HEK293 (cell line): ENCODE results near the gene LRRFIP1.

Source experiments
- CTCF ChIA-PET: fragments of 350-600 bp; formaldehyde crosslinking; extraction: SDS; loops from one replicate; lab custom pipeline; 2021; ENCODE audit warnings: antibody characterized with exemption; lab: Yijun Ruan, JAX
- POLR2A ChIA-PET: fragments of 300-600 bp; formaldehyde crosslinking; extraction: SDS; loops from one replicate; lab custom pipeline; 2020; ENCODE audit warnings: antibody characterized with exemption, inconsistent platforms; lab: Yijun Ruan, JAX
- H3K27ac ChIP-seq: fragments of 200-500 bp; sonication (Bioruptor generic); 2 replicates; pipeline ENCODE4 v1.5.1; 2014; ENCODE audit warnings: low read depth, low read length, control low read depth, inconsistent platforms; ENCODE audit errors: extremely low read depth
- H3K36me3 ChIP-seq, 2 experiments: fragments of 200-500 bp in 1 of 2; sonication (Bioruptor generic) in 1 of 2; 1 replicate in 1 of 2; 2 replicates in 1 of 2; pipeline ENCODE4 v1.5.1; 2014 to 2017; ENCODE audit warnings: inconsistent platforms in 2 of 2, low read length in 2 of 2; ENCODE audit not compliant: control insufficient read depth in 2 of 2, insufficient read depth in 1 of 2
- H3K4me1 ChIP-seq: fragments of 200-500 bp; sonication (Bioruptor generic); 2 replicates; pipeline ENCODE4 v1.5.1; 2014; ENCODE audit warnings: mild to moderate bottlenecking, low read length, inconsistent platforms; ENCODE audit not compliant: control insufficient read depth, insufficient read depth
- H3K4me3 ChIP-seq: 2 replicates; pipeline ENCODE4 v1.5.1; 2011; ENCODE audit warnings: low read depth, mild to moderate bottlenecking, control low read depth, low read length, moderate library complexity
- H3K9me3 ChIP-seq: fragments of 200-500 bp; sonication (Bioruptor generic); 2 replicates; pipeline ENCODE4 v1.5.1; 2014; ENCODE audit warnings: low read depth, low read length, inconsistent platforms; ENCODE audit not compliant: control insufficient read depth, insufficient read depth
- ELK4 ChIP-seq: IDR thresholded peaks from 2 replicates; pipeline ENCODE4 v1.6.1; 2011; ENCODE audit warnings: mild to moderate bottlenecking, low read depth, low read length, borderline replicate concordance
- PBX3 ChIP-seq: sonication (generic); formaldehyde crosslinking; IDR thresholded peaks from 2 replicates; pipeline ENCODE4 v1.8.1; 2022; ENCODE audit warnings: mild to moderate bottlenecking, moderate library complexity, missing genetic modification reagents
- PRDM6 ChIP-seq: fragments of 450-650 bp; formaldehyde crosslinking; IDR thresholded peaks from 2 replicates; pipeline ENCODE4 v1.5.1; 2017; ENCODE audit warnings: missing biosample characterization, missing genetic modification characterization
- SALL2 ChIP-seq: fragments of 450-650 bp; formaldehyde crosslinking; IDR thresholded peaks from 2 replicates; pipeline ENCODE4 v1.5.0; 2017; ENCODE audit warnings: missing biosample characterization, mild to moderate bottlenecking, missing genetic modification characterization, borderline replicate concordance
- ZBTB26 ChIP-seq: fragments of 450-650 bp; formaldehyde crosslinking; optimal IDR thresholded peaks from 2 replicates; pipeline ENCODE3; 2016; ENCODE audit warnings: missing biosample characterization, mild to moderate bottlenecking, missing genetic modification characterization
- ZFP69B ChIP-seq: fragments of 450-650 bp; formaldehyde crosslinking; IDR thresholded peaks from 2 replicates; pipeline ENCODE4 v1.5.1; 2016; ENCODE audit warnings: missing biosample characterization, missing genetic modification characterization
- ZNF335 ChIP-seq: fragments of 450-650 bp; formaldehyde crosslinking; conservative IDR thresholded peaks from 2 replicates; pipeline ENCODE4 v1.5.1; 2016; ENCODE audit warnings: missing biosample characterization, missing genetic modification characterization
- ZNF394 ChIP-seq: fragments of 450-650 bp; formaldehyde crosslinking; IDR thresholded peaks from 2 replicates; pipeline ENCODE4 v1.5.1; 2016; ENCODE audit warnings: missing biosample characterization, missing genetic modification characterization, mild to moderate bottlenecking, moderate library complexity, borderline replicate concordance
- ZNF423 ChIP-seq: fragments of 450-650 bp; formaldehyde crosslinking; IDR thresholded peaks from 2 replicates; pipeline ENCODE4 v1.5.1; 2016; ENCODE audit warnings: missing biosample characterization, missing genetic modification characterization
- ZNF580 ChIP-seq: fragments of 450-650 bp; formaldehyde crosslinking; IDR thresholded peaks from 2 replicates; pipeline ENCODE4 v1.5.1; 2016; ENCODE audit warnings: missing biosample characterization, missing genetic modification characterization

Gene LRRFIP1

GRCh38 chr2:237700512-237701032, 73.2 kb downstream of the LRRFIP1 start (continued):
- no peak for TF ChIP-seq ELK4
- TF ChIP-seq ZNF423 (tag by site-specific recombination) = no peak; the same call in 1 of the 2 replicates
- peak; percentile 11; the same call in 1 of the 2 replicates for TF ChIP-seq ZNF394 (tag by site-specific recombination)
- TF ChIP-seq SALL2 (tag by site-specific recombination) = no peak
- TF ChIP-seq ZBTB26 (tag by site-specific recombination) = no peak
- TF ChIP-seq, all 188 proteins: peak for 31

GRCh38 chr2:237701033-237701858, 73.9 kb downstream of the LRRFIP1 start:
- H3K27ac ChIP-seq = peak overlapping the region; percentile 47
- H3K36me3 ChIP-seq = no peaks in the 10 kb centered on the region
- peak; percentile 23 for TF ChIP-seq ZNF335 (tag by site-specific recombination)
- no peak for TF ChIP-seq ZFP69B (tag by site-specific recombination)
- TF ChIP-seq PRDM6 (tag by site-specific recombination) = 0 out of 2 replicates have a peak, but pooled peaks have one; percentile 3
- CTCF ChIA-PET = interaction anchor here (0.6 to 1.0 kb wide), 3 partner anchors 15 to 547 kb away, joined by 3 to 5 read pairs (median 4); no protein-coding TSS in a partner anchor
- H3K4me3 ChIP-seq = no peak overlapping the region
- POLR2A ChIA-PET = interaction anchor here (1.2 to 3.7 kb wide), 2 partner anchors 9 to 38 kb away, joined by 3 to 17 read pairs; no protein-coding TSS in a partner anchor
- no peaks in the 10 kb centered on the region for H3K9me3 ChIP-seq
- H3K4me1 ChIP-seq = peaks cover 58% of the 10 kb centered on the region

GRCh38 chr2:237701859-237702390, 74.5 kb downstream of the LRRFIP1 start:
- ChIA-PET POLR2A (interaction anchor here (3.7 kb wide), 1 partner anchor 10 kb away, joined by 17 read pairs; no protein-coding TSS in a partner anchor), CTCF (interaction anchor here (0.7 to 1.3 kb wide), 2 partner anchors 21 to 43 kb away, joined by 4 to 6 read pairs; no protein-coding TSS in a partner anchor)
- peak overlapping the region; percentile 20; the same call in 1 of the 2 replicates for H3K27ac ChIP-seq

More at GRCh38 chr2:237701859-237702390, 74.5 kb downstream of the LRRFIP1 start:
- Histone ChIP-seq H3K4me1 (peaks cover 51% of the 10 kb centered on the region), H3K4me3 (no peak overlapping the region), H3K9me3 (no peaks in the 10 kb centered on the region), H3K36me3 (no peaks in the 10 kb centered on the region)
- TF ChIP-seq PBX3 (CRISPR knock-in tag) (no peak), ZNF580 (no peak)
